ENCODE measurements around the gene OR2A5. TPM values are rescaled to one million over a fixed set of nuclear protein-coding genes. Genes with fewer than 3 reads are reported as not detected.

Gene OR2A5
- total RNA-seq, 1 donor from 2014 or later, result not detected

Other genes with a start within 250 kb of the OR2A5 start
- gene TCAF1, start 146.8 kb upstream of the OR2A5 start, total RNA-seq, result 66.5 and 91.9 TPM in 2 replicates
- gene OR2F2, start 113.7 kb upstream of the OR2A5 start, total RNA-seq, result not detected in 2 replicates
- gene OR2F1, start 94.1 kb upstream of the OR2A5 start, total RNA-seq, result not detected in 2 replicates
- not detected in 2 replicates for gene OR6B1, start 48.6 kb upstream of the OR2A5 start, total RNA-seq
- not detected in 2 replicates for gene OR2A25, start 20.9 kb downstream of the OR2A5 start, total RNA-seq
- gene OR2A12, start 37.3 kb downstream of the OR2A5 start, total RNA-seq, result not detected in 2 replicates
- not detected in 2 replicates for gene OR2A2, start 60.6 kb downstream of the OR2A5 start, total RNA-seq
- not detected in 2 replicates for gene OR2A14, start 74.2 kb downstream of the OR2A5 start, total RNA-seq
- 7.3 and 17.4 TPM in 2 replicates for gene CTAGE4, start 134.5 kb downstream of the OR2A5 start, total RNA-seq
- gene ARHGEF35, start 146.9 kb downstream of the OR2A5 start, total RNA-seq, result 22.4 and 25.0 TPM in 2 replicates
- 0.15 TPM in 1 of 2 replicates, not detected in the other for gene OR2A42, start 190.7 kb downstream of the OR2A5 start, total RNA-seq
- 1.7 and 5.6 TPM in 2 replicates for gene OR2A7, start 215.8 kb downstream of the OR2A5 start, total RNA-seq
- gene CTAGE8, start 220.3 kb downstream of the OR2A5 start, total RNA-seq, result 2.3 and 3.9 TPM in 2 replicates